ENCODE measurements around the gene CCDC197.

DNA sequence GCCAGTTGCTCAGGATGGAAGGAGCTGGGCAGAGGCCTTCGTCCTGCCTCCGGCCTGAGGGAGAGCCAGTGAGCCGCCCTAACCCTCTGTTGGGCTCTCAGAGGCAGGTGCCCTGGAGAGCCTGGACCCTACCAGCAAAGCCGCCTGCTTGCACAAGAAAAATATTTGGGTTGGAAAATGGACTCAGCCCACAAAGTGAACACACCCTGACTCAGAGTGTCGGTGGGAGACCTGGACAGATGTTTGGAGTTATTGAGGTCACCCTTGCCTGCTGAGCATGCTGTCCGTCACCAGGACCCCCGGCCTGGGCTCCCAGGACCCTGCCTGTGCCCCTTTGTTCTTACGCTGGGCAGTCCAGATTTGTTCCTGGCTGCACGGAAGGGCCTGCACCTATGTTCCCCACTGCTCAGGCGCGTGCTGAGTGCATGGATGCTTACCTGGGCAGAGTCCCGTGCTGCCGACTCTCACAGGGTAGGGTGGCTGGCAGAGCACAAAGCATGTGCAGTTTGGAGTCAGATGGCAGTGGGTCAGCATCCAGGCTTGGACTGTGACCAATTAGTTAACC lies 47.5 kb upstream of the CCDC197 start:
- TF ChIP-seq, protein P1, sequence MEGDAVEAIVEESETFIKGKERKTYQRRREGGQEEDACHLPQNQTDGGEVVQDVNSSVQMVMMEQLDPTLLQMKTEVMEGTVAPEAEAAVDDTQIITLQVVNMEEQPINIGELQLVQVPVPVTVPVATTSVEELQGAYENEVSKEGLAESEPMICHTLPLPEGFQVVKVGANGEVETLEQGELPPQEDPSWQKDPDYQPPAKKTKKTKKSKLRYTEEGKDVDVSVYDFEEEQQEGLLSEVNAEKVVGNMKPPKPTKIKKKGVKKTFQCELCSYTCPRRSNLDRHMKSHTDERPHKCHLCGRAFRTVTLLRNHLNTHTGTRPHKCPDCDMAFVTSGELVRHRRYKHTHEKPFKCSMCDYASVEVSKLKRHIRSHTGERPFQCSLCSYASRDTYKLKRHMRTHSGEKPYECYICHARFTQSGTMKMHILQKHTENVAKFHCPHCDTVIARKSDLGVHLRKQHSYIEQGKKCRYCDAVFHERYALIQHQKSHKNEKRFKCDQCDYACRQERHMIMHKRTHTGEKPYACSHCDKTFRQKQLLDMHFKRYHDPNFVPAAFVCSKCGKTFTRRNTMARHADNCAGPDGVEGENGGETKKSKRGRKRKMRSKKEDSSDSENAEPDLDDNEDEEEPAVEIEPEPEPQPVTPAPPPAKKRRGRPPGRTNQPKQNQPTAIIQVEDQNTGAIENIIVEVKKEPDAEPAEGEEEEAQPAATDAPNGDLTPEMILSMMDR (IDR thresholded peaks at IDR 0.05; ENCODE audit: low read depth, low read length, missing input control), result no peak
- no peak for TF ChIP-seq JUND (IDR thresholded peaks at IDR 0.05)
- TF ChIP-seq, protein P2, sequence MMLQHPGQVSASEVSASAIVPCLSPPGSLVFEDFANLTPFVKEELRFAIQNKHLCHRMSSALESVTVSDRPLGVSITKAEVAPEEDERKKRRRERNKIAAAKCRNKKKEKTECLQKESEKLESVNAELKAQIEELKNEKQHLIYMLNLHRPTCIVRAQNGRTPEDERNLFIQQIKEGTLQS (IDR thresholded peaks at IDR 0.05), result no peak
- TF ChIP-seq, protein P3, sequence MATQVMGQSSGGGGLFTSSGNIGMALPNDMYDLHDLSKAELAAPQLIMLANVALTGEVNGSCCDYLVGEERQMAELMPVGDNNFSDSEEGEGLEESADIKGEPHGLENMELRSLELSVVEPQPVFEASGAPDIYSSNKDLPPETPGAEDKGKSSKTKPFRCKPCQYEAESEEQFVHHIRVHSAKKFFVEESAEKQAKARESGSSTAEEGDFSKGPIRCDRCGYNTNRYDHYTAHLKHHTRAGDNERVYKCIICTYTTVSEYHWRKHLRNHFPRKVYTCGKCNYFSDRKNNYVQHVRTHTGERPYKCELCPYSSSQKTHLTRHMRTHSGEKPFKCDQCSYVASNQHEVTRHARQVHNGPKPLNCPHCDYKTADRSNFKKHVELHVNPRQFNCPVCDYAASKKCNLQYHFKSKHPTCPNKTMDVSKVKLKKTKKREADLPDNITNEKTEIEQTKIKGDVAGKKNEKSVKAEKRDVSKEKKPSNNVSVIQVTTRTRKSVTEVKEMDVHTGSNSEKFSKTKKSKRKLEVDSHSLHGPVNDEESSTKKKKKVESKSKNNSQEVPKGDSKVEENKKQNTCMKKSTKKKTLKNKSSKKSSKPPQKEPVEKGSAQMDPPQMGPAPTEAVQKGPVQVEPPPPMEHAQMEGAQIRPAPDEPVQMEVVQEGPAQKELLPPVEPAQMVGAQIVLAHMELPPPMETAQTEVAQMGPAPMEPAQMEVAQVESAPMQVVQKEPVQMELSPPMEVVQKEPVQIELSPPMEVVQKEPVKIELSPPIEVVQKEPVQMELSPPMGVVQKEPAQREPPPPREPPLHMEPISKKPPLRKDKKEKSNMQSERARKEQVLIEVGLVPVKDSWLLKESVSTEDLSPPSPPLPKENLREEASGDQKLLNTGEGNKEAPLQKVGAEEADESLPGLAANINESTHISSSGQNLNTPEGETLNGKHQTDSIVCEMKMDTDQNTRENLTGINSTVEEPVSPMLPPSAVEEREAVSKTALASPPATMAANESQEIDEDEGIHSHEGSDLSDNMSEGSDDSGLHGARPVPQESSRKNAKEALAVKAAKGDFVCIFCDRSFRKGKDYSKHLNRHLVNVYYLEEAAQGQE (IDR thresholded peaks at IDR 0.05), result no peak
- no peak for TF ChIP-seq FOXA1 (IDR thresholded peaks at IDR 0.05)
- TF ChIP-seq SP1 (IDR thresholded peaks at IDR 0.05), result no peak
- TF ChIP-seq, protein P4, sequence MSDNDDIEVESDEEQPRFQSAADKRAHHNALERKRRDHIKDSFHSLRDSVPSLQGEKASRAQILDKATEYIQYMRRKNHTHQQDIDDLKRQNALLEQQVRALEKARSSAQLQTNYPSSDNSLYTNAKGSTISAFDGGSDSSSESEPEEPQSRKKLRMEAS (IDR thresholded peaks at IDR 0.05), result no peak
- TF ChIP-seq TAF1 (conservative IDR thresholded peaks at IDR 0.05), result no peak
- TF ChIP-seq YY1 (IDR thresholded peaks at IDR 0.05), result no peak
- TF ChIP-seq NR2F2 (IDR thresholded peaks at IDR 0.05), result no peak
- no peak for TF ChIP-seq RAD21 (IDR thresholded peaks at IDR 0.05)
